NT2/D1 (cell line): Measurements from ENCODE around the gene MYOC.

ENCODE experiments used
- SUZ12 ChIP-seq: IDR thresholded peaks from 2 replicates; pipeline ENCODE4 v1.6.1; 2011; ENCODE audit not compliant: insufficient read length, insufficient read depth; ENCODE audit errors: extremely low read depth
- ZNF274 ChIP-seq: IDR thresholded peaks from 2 replicates; pipeline ENCODE4 v1.6.1; 2011; ENCODE audit warnings: mild to moderate bottlenecking, low read depth, low read length

DNA sequence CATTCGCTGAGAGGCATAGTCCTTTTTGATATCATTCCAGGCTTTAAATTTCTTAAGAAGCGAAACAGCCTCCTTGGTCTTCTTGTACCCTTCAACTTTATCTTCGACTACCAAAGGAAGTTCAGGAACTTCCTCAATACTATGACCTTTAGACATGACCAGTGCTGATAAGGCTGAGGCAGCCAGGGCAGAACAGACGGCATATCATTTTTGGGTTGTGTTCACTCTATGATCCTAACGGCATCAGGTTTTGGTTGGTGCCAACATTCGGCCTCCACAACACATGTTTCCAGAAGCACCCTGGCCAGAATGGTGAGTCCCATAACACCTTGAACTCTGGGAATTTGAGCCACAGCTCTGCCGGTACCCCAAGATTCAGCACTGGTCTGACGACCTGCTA is 31.4 kb upstream of the MYOC start:
- TF ChIP-seq SUZ12 (no peak), ZNF274 (no peak)
